ENCODE measurements around the gene DAB2.
"Not testable (repeated sequence)": the region's sequence is repeated elsewhere in the genome, so short reads cannot be mapped to it uniquely, and the experiment has no call there.

The DAB2 gene

GRCh38 chr5:39419796-39420195 lies 5.0 kb downstream of the DAB2 start:
- no peak for DNase-seq

- DNase-seq: no peak
Measured at GRCh38 chr5:39417979-39418378, 6.8 kb downstream of the DAB2 start.

GRCh38 chr5:39415201-39415600 lies 9.6 kb downstream of the DAB2 start:
- DNase-seq: no peak

GRCh38 chr5:39414426-39414825 lies 10.4 kb downstream of the DAB2 start:
- DNase-seq: no peak

GRCh38 chr5:39413771-39414170 lies 11.0 kb downstream of the DAB2 start:
- no peak for DNase-seq

GRCh38 chr5:39412721-39413394 lies 11.9 kb downstream of the DAB2 start:
- DNase-seq: no peak

GRCh38 chr5:39411985-39412384 lies 12.8 kb downstream of the DAB2 start:
- no peak for DNase-seq

- no peak for DNase-seq
Measured at GRCh38 chr5:39411061-39411460, 13.7 kb downstream of the DAB2 start.

GRCh38 chr5:39409033-39409432 lies 15.7 kb downstream of the DAB2 start:
- no peak for DNase-seq

GRCh38 chr5:39405083-39405843 lies 19.5 kb downstream of the DAB2 start:
- no peak for DNase-seq

GRCh38 chr5:39403761-39404160 lies 21.0 kb downstream of the DAB2 start:
- DNase-seq: not testable (repeated sequence)

GRCh38 chr5:39402140-39402539 lies 22.6 kb downstream of the DAB2 start:
- not testable (repeated sequence) for DNase-seq

GRCh38 chr5:39400713-39401578 lies 23.8 kb downstream of the DAB2 start:
- no peak for DNase-seq

GRCh38 chr5:39399135-39400036 lies 25.4 kb downstream of the DAB2 start:
- DNase-seq: no peak

GRCh38 chr5:39396843-39397242 lies 27.9 kb downstream of the DAB2 start:
- DNase-seq: no peak

GRCh38 chr5:39395521-39395920 lies 29.3 kb downstream of the DAB2 start:
- DNase-seq: no peak

GRCh38 chr5:39394946-39395345 lies 29.8 kb downstream of the DAB2 start:
- DNase-seq: no peak

- DNase-seq: no peak
Measured at GRCh38 chr5:39390945-39391344, 33.8 kb downstream of the DAB2 start.

GRCh38 chr5:39387293-39387692 lies 37.5 kb downstream of the DAB2 start:
- no peak for DNase-seq

- no peak for DNase-seq
Measured at GRCh38 chr5:39384271-39384670, 40.5 kb downstream of the DAB2 start.

GRCh38 chr5:39381376-39381775 lies 43.4 kb downstream of the DAB2 start:
- DNase-seq: no peak

GRCh38 chr5:39379693-39380092 lies 45.1 kb downstream of the DAB2 start:
- no peak for DNase-seq

GRCh38 chr5:39377613-39378012 lies 47.2 kb downstream of the DAB2 start:
- DNase-seq: no peak

Measured in stimulated activated CD4-positive, alpha-beta T cell treated with anti-CD3 and anti-CD28 coated beads, Interleukin-2, amount 100 ng/mL, for 48 hours (primary cell).